ENCODE measurements around the gene GCN1. TPM values are rescaled to one million over a fixed set of nuclear protein-coding genes. Genes with fewer than 3 reads are reported as not detected.

Gene GCN1
- total and polyA plus RNA-seq, 8 donors, result 51.8 to 89.4 (median 57.9) TPM

- Histone ChIP-seq H3K27me3 (no peaks in the 10 kb centered on the region), H3K4me3 (no peak overlapping the region), H3K9me3 (no peaks in the 10 kb centered on the region), H3K27ac (peak overlapping the region in 1 of 2 donors; percentile 78), H3K4me1 (peaks cover 12 to 64% of the 10 kb centered on the region in 2 donors), H3K36me3 (peaks cover 0 to 48% of the 10 kb centered on the region in 2 donors)
- ATAC-seq (peak; percentile 86), DNase-seq (peak in 2 of 4 donors; percentile 89 to 94)
- no peak for TF ChIP-seq CTCF (IDR thresholded peaks at IDR 0.05)
- intact Hi-C loops (cut with DNase I), result no loop called here
These were observed 83.7 kb downstream of the GCN1 start for GRCh38 chr12:120110550-120111501.

GRCh38 chr12:120109570-120110267 lies 84.8 kb downstream of the GCN1 start:
- no peak overlapping the region for H3K4me3 ChIP-seq
- no peaks in the 10 kb centered on the region for H3K27me3 ChIP-seq
- ATAC-seq (no peak), DNase-seq (no peak)
- intact Hi-C loops (cut with DNase I), result no loop called here
- H3K4me1 ChIP-seq, result peaks cover 2 to 52% of the 10 kb centered on the region in 2 donors
- H3K27ac ChIP-seq, result peak overlapping the region in 1 of 2 donors; percentile 78
- peaks cover 0 to 58% of the 10 kb centered on the region in 2 donors for H3K36me3 ChIP-seq
- no peak for TF ChIP-seq CTCF (IDR thresholded peaks at IDR 0.05)
- no peaks in the 10 kb centered on the region for H3K9me3 ChIP-seq

GRCh38 chr12:120106151-120106550 lies 88.4 kb downstream of the GCN1 start:
- H3K36me3 ChIP-seq, result peaks cover 0 to 77% of the 10 kb centered on the region in 2 donors
- no peak overlapping the region for H3K27ac ChIP-seq
- H3K4me3 ChIP-seq, result no peak overlapping the region
- H3K27me3 ChIP-seq, result no peaks in the 10 kb centered on the region
- DNase-seq (no peak), ATAC-seq (no peak)
- peaks cover 5 to 40% of the 10 kb centered on the region in 2 donors for H3K4me1 ChIP-seq
- TF ChIP-seq CTCF (IDR thresholded peaks at IDR 0.05), result no peak
- intact Hi-C loops (cut with DNase I), result no loop called here
- no peaks in the 10 kb centered on the region for H3K9me3 ChIP-seq

GRCh38 chr12:120103371-120103770 lies 91.1 kb downstream of the GCN1 start:
- DNase-seq, result peak in 1 of 4 donors; percentile 55
- H3K36me3 ChIP-seq, result peaks cover 0 to 98% of the 10 kb centered on the region in 2 donors

More at GRCh38 chr12:120103371-120103770, 91.1 kb downstream of the GCN1 start:
- Histone ChIP-seq H3K4me1 (peaks cover 8 to 23% of the 10 kb centered on the region in 2 donors), H3K9me3 (no peaks in the 10 kb centered on the region), H3K4me3 (no peak overlapping the region), H3K27ac (no peak overlapping the region), H3K27me3 (no peaks in the 10 kb centered on the region)
- intact Hi-C loops (cut with DNase I), result no loop called here
- no peak for ATAC-seq
- no peak for TF ChIP-seq CTCF (IDR thresholded peaks at IDR 0.05)
